Natural killer cell treated with Interleukin-12 subunit alpha and Interleukin-12 subunit beta and Interleukin-15 and Interleukin-18, amount 100 ng/mL, for 72 hours (primary cell): ENCODE measurements around the gene EML5. TPM values are rescaled to one million over a fixed set of nuclear protein-coding genes. Genes with fewer than 3 reads are reported as not detected.

ENCODE experiments used
- ATAC-seq, 2 donors: fragments of 150-1000 bp; cut with Tn5 transposase in 1 of 2; sonication (Bioruptor Pico), chemical (Tn5 transposase) in 1 of 2; 2 replicates each; pipeline ENCODE4 v1.10.0; 2021
- DNase-seq: peaks from one replicate; pipeline ENCODE4 v3.0.0; 2022; ENCODE audit warnings: low spot score
- H3K27ac Mint-ChIP-seq, 2 donors: 1 replicate in 1 of 2; 2 replicates in 1 of 2; pipeline ENCODE4 v1.8.0; 2022; ENCODE audit warnings: mixed read lengths in 2 of 2, mild to moderate bottlenecking in 1 of 2, moderate library complexity in 1 of 2
- H3K27me3 Mint-ChIP-seq, 2 donors: 1 replicate in 1 of 2; 2 replicates in 1 of 2; pipeline ENCODE4 v1.8.0; 2022; ENCODE audit warnings: mixed read lengths in 2 of 2
- H3K36me3 Mint-ChIP-seq: one replicate; pipeline ENCODE4 v1.8.0; 2022; ENCODE audit warnings: mixed read lengths
- H3K4me1 Mint-ChIP-seq, 2 donors: 1 replicate in 1 of 2; 2 replicates in 1 of 2; pipeline ENCODE4 v1.8.0; 2022; ENCODE audit warnings: low read depth in 2 of 2, mixed read lengths in 2 of 2, mild to moderate bottlenecking in 1 of 2
- H3K4me3 Mint-ChIP-seq: one replicate; pipeline ENCODE4 v1.8.0; 2022; ENCODE audit warnings: mixed read lengths
- H3K9me3 Mint-ChIP-seq: 2 replicates; pipeline ENCODE4 v1.8.0; 2022; ENCODE audit warnings: mixed read lengths
- total RNA-seq, 2 donors: library from RNA; stranded (reverse); gene quantifications; one replicate each; pipeline ENCODE4 v1.2.3, GENCODE V29; 2022

EML5 gene
- total RNA-seq, 2 donors from 2014 or later, result 4.0 to 12.3 TPM

- DNase-seq, result no peak
- no peak overlapping the region for H3K4me3 Mint-ChIP-seq
- no peak for ATAC-seq
- peaks cover 4% of the 10 kb centered on the region for H3K9me3 Mint-ChIP-seq
- H3K4me1 Mint-ChIP-seq, result no peaks in the 10 kb centered on the region
- peaks cover 14% of the 10 kb centered on the region for H3K36me3 Mint-ChIP-seq
- peaks cover 0 to 11% of the 10 kb centered on the region in 2 donors for H3K27me3 Mint-ChIP-seq
- no peak overlapping the region for H3K27ac Mint-ChIP-seq
Measured at GRCh38 chr14:88669346-88669745, 123.4 kb downstream of the EML5 start.

- Mint-ChIP-seq H3K36me3 (peaks cover 14% of the 10 kb centered on the region), H3K27ac (no peak overlapping the region), H3K27me3 (peaks cover 0 to 10% of the 10 kb centered on the region in 2 donors), H3K9me3 (peaks cover 4% of the 10 kb centered on the region), H3K4me3 (no peak overlapping the region), H3K4me1 (no peaks in the 10 kb centered on the region)
- no peak for DNase-seq
- ATAC-seq, result no peak
Measured at GRCh38 chr14:88668448-88669116, 124.2 kb downstream of the EML5 start.

GRCh38 chr14:88667555-88668273, 125.0 kb downstream of the EML5 start:
- Mint-ChIP-seq H3K9me3 (peaks cover 4% of the 10 kb centered on the region), H3K4me3 (no peak overlapping the region), H3K27me3 (peaks cover 0 to 8% of the 10 kb centered on the region in 2 donors), H3K27ac (no peak overlapping the region), H3K36me3 (peaks cover 14% of the 10 kb centered on the region), H3K4me1 (no peaks in the 10 kb centered on the region)
- peak; percentile 67 for DNase-seq
- ATAC-seq, result peak in 1 of 2 donors; percentile 61

- DNase-seq, result no peak
- H3K36me3 Mint-ChIP-seq, result peaks cover 10% of the 10 kb centered on the region
- no peaks in the 10 kb centered on the region for H3K27me3 Mint-ChIP-seq
Measured at GRCh38 chr14:88660056-88660455, 132.7 kb downstream of the EML5 start.

GRCh38 chr14:88639221-88639620, 153.5 kb downstream of the EML5 start:
- Mint-ChIP-seq H3K4me1 (no peaks in the 10 kb centered on the region), H3K4me3 (no peak overlapping the region), H3K36me3 (peaks cover 32% of the 10 kb centered on the region), H3K9me3 (peaks cover 12% of the 10 kb centered on the region), H3K27ac (no peak overlapping the region), H3K27me3 (peaks cover 0 to 3% of the 10 kb centered on the region in 2 donors)
- DNase-seq, result no peak
- no peak for ATAC-seq

More at GRCh38 chr14:88660056-88660455, 132.7 kb downstream of the EML5 start:
- no peak overlapping the region for H3K4me3 Mint-ChIP-seq
- no peak for ATAC-seq
- H3K27ac Mint-ChIP-seq, result no peak overlapping the region
- H3K9me3 Mint-ChIP-seq, result peaks cover 2% of the 10 kb centered on the region
- no peaks in the 10 kb centered on the region for H3K4me1 Mint-ChIP-seq

- H3K27me3 Mint-ChIP-seq, result peaks cover 0 to 2% of the 10 kb centered on the region in 2 donors
- H3K9me3 Mint-ChIP-seq, result no peaks in the 10 kb centered on the region
- no peaks in the 10 kb centered on the region for H3K4me1 Mint-ChIP-seq
- no peak for DNase-seq
- H3K36me3 Mint-ChIP-seq, result no peaks in the 10 kb centered on the region
- no peak overlapping the region for H3K27ac Mint-ChIP-seq
- no peak for ATAC-seq
- no peak overlapping the region for H3K4me3 Mint-ChIP-seq
Measured at GRCh38 chr14:88632512-88632911, 160.2 kb downstream of the EML5 start.

- Mint-ChIP-seq H3K4me3 (no peak overlapping the region), H3K27ac (no peak overlapping the region), H3K9me3 (no peaks in the 10 kb centered on the region), H3K27me3 (peaks cover 0 to 2% of the 10 kb centered on the region in 2 donors), H3K4me1 (no peaks in the 10 kb centered on the region), H3K36me3 (no peaks in the 10 kb centered on the region)
- ATAC-seq (no peak), DNase-seq (no peak)
Measured at GRCh38 chr14:88631091-88631490, 161.7 kb downstream of the EML5 start.

GRCh38 chr14:88630565-88630964, 162.2 kb downstream of the EML5 start:
- Mint-ChIP-seq H3K27ac (no peak overlapping the region), H3K36me3 (no peaks in the 10 kb centered on the region), H3K27me3 (peaks cover 0 to 2% of the 10 kb centered on the region in 2 donors), H3K4me1 (no peaks in the 10 kb centered on the region), H3K4me3 (no peak overlapping the region), H3K9me3 (no peaks in the 10 kb centered on the region)
- DNase-seq, result no peak
- no peak for ATAC-seq

- Mint-ChIP-seq H3K27ac (no peak overlapping the region), H3K36me3 (peaks cover 5% of the 10 kb centered on the region), H3K4me1 (no peaks in the 10 kb centered on the region), H3K9me3 (no peaks in the 10 kb centered on the region), H3K27me3 (peaks cover 0 to 2% of the 10 kb centered on the region in 2 donors), H3K4me3 (no peak overlapping the region)
- DNase-seq, result no peak
- ATAC-seq, result no peak
Measured at GRCh38 chr14:88628462-88628861, 164.3 kb downstream of the EML5 start.

GRCh38 chr14:88628033-88628432, 164.7 kb downstream of the EML5 start:
- no peak for DNase-seq
- Mint-ChIP-seq H3K27ac (no peak overlapping the region), H3K9me3 (no peaks in the 10 kb centered on the region), H3K4me3 (no peak overlapping the region), H3K36me3 (peaks cover 5% of the 10 kb centered on the region), H3K27me3 (peaks cover 0 to 2% of the 10 kb centered on the region in 2 donors), H3K4me1 (no peaks in the 10 kb centered on the region)
- no peak for ATAC-seq

GRCh38 chr14:88625671-88626070, 167.1 kb downstream of the EML5 start:
- Mint-ChIP-seq H3K4me3 (no peak overlapping the region), H3K4me1 (no peaks in the 10 kb centered on the region), H3K27me3 (no peaks in the 10 kb centered on the region), H3K36me3 (peaks cover 5% of the 10 kb centered on the region), H3K27ac (no peak overlapping the region), H3K9me3 (no peaks in the 10 kb centered on the region)
- ATAC-seq (no peak), DNase-seq (no peak)

GRCh38 chr14:88621100-88621499, 171.7 kb downstream of the EML5 start:
- no peaks in the 10 kb centered on the region for H3K4me1 Mint-ChIP-seq
- no peaks in the 10 kb centered on the region for H3K27me3 Mint-ChIP-seq
- no peak overlapping the region for H3K27ac Mint-ChIP-seq
- H3K9me3 Mint-ChIP-seq, result no peaks in the 10 kb centered on the region
- no peak overlapping the region for H3K4me3 Mint-ChIP-seq
- DNase-seq (no peak), ATAC-seq (no peak)
- H3K36me3 Mint-ChIP-seq, result peaks cover 5% of the 10 kb centered on the region

- ATAC-seq (no peak), DNase-seq (no peak)
- H3K27ac Mint-ChIP-seq, result no peak overlapping the region
- H3K27me3 Mint-ChIP-seq, result no peaks in the 10 kb centered on the region
- H3K4me1 Mint-ChIP-seq, result no peaks in the 10 kb centered on the region
- no peaks in the 10 kb centered on the region for H3K9me3 Mint-ChIP-seq
- no peak overlapping the region for H3K4me3 Mint-ChIP-seq
- no peaks in the 10 kb centered on the region for H3K36me3 Mint-ChIP-seq
Measured at GRCh38 chr14:88618476-88618875, 174.3 kb downstream of the EML5 start.

GRCh38 chr14:88617479-88617878, 175.3 kb downstream of the EML5 start:
- H3K27me3 Mint-ChIP-seq, result no peaks in the 10 kb centered on the region
- H3K36me3 Mint-ChIP-seq, result no peaks in the 10 kb centered on the region
- no peak overlapping the region for H3K4me3 Mint-ChIP-seq
- ATAC-seq (no peak), DNase-seq (no peak)
- peaks cover 0 to 3% of the 10 kb centered on the region in 2 donors for H3K4me1 Mint-ChIP-seq
- H3K9me3 Mint-ChIP-seq, result no peaks in the 10 kb centered on the region
- no peak overlapping the region for H3K27ac Mint-ChIP-seq
